HFFc6 (cell line): ENCODE results near the gene AKAP12. TPM values are rescaled to one million over a fixed set of nuclear protein-coding genes. Genes with fewer than 3 reads are reported as not detected.

ENCODE experiments used
- DNase-seq: peaks from one replicate; pipeline ENCODE4 v3.0.0-alpha.2; 2018
- H3K27ac Mint-ChIP-seq: 2 replicates; pipeline ENCODE4 v1.8.0; 2020; ENCODE audit warnings: mild to moderate bottlenecking, mixed read lengths
- H3K27me3 Mint-ChIP-seq: 2 replicates; pipeline ENCODE4 v1.8.0; 2021; ENCODE audit warnings: mild to moderate bottlenecking, moderate library complexity, mixed read lengths; ENCODE audit not compliant: insufficient read depth
- H3K36me3 Mint-ChIP-seq: 2 replicates; pipeline ENCODE4 v1.8.0; 2021; ENCODE audit warnings: low read depth, mixed read lengths
- H3K4me1 Mint-ChIP-seq: 2 replicates; pipeline ENCODE4 v1.8.0; 2020; ENCODE audit warnings: low read depth, mixed read lengths
- H3K4me3 Mint-ChIP-seq: 2 replicates; pipeline ENCODE4 v1.8.0; 2020; ENCODE audit warnings: mild to moderate bottlenecking, moderate library complexity, mixed read lengths
- H3K9me3 Mint-ChIP-seq: 2 replicates; pipeline ENCODE4 v1.8.0; 2020; ENCODE audit warnings: mild to moderate bottlenecking, mixed read lengths
- total RNA-seq, 6 experiments: library from RNA; stranded (reverse); fragmentation: NEBNext Ultra II Directional; extraction: Animal tissue kit (Norgen Biotek cat#: 25700); gene quantifications; 2 replicates in 1 of 6; 3 replicates in 5 of 6; pipeline ENCODE4 v1.2.3, GENCODE V29; 2021
- TF ChIP-seq, protein P1 (sequence below): fragments of 200-600 bp; sonication (generic); IDR thresholded peaks from 2 replicates; pipeline ENCODE4 v1.5.0; 2021; ENCODE audit warnings: antibody characterized with exemption, mild to moderate bottlenecking

Gene AKAP12
- total RNA-seq, 6 experiments from 2014 or later: 3.7 to 8.6 (median 7.0) TPM

GRCh38 chr6:151255811-151256210 is 16.0 kb downstream of the AKAP12 start:
- TF ChIP-seq, protein P1, sequence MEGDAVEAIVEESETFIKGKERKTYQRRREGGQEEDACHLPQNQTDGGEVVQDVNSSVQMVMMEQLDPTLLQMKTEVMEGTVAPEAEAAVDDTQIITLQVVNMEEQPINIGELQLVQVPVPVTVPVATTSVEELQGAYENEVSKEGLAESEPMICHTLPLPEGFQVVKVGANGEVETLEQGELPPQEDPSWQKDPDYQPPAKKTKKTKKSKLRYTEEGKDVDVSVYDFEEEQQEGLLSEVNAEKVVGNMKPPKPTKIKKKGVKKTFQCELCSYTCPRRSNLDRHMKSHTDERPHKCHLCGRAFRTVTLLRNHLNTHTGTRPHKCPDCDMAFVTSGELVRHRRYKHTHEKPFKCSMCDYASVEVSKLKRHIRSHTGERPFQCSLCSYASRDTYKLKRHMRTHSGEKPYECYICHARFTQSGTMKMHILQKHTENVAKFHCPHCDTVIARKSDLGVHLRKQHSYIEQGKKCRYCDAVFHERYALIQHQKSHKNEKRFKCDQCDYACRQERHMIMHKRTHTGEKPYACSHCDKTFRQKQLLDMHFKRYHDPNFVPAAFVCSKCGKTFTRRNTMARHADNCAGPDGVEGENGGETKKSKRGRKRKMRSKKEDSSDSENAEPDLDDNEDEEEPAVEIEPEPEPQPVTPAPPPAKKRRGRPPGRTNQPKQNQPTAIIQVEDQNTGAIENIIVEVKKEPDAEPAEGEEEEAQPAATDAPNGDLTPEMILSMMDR: no peak
- peaks cover 12% of the 10 kb centered on the region for H3K27me3 Mint-ChIP-seq
- no peak overlapping the region for H3K27ac Mint-ChIP-seq
- no peak for DNase-seq
- H3K9me3 Mint-ChIP-seq: no peaks in the 10 kb centered on the region
- H3K4me3 Mint-ChIP-seq: no peak overlapping the region
- H3K4me1 Mint-ChIP-seq: peaks cover 8% of the 10 kb centered on the region
- no peaks in the 10 kb centered on the region for H3K36me3 Mint-ChIP-seq

DNA sequence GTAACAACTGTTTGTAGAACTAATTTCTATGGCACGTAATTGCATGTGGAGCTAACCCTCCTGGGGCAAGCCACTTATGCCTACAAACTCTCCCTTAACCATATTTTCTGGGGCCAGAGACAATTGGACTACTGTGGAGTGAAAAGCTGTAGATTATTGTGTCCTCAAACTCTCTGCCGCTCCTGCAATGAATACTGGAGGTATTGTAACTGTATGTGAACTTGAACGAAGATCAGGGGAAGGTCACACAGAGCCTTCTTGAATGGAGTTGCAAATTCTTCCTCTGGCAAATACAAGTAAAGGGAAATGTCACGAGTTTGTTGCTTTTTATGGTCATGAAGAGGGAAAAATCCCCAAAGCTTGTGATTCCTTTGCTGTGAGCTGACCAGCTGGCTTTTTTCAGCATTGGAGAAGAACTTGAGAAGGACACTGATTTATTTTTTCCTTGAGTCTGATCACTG is 18.2 kb downstream of the AKAP12 start:
- peaks cover 8% of the 10 kb centered on the region for H3K4me1 Mint-ChIP-seq
- H3K36me3 Mint-ChIP-seq: no peaks in the 10 kb centered on the region
- H3K27ac Mint-ChIP-seq: no peak overlapping the region
- TF ChIP-seq, protein P1: no peak
- H3K9me3 Mint-ChIP-seq: no peaks in the 10 kb centered on the region
- no peak overlapping the region for H3K4me3 Mint-ChIP-seq
- DNase-seq: no peak
- peaks cover 6% of the 10 kb centered on the region for H3K27me3 Mint-ChIP-seq

- TF ChIP-seq, protein P1: no peak
- no peak overlapping the region for H3K27ac Mint-ChIP-seq
- H3K4me1 Mint-ChIP-seq: no peaks in the 10 kb centered on the region; the same call in 1 of the 2 replicates
- no peaks in the 10 kb centered on the region for H3K36me3 Mint-ChIP-seq
- H3K4me3 Mint-ChIP-seq: no peak overlapping the region
- H3K9me3 Mint-ChIP-seq: no peaks in the 10 kb centered on the region
- no peak for DNase-seq
- peaks cover 4% of the 10 kb centered on the region for H3K27me3 Mint-ChIP-seq
These were observed 20.4 kb downstream of the AKAP12 start for GRCh38 chr6:151260205-151260604.

- TF ChIP-seq, protein P1: no peak
- no peak overlapping the region for H3K4me3 Mint-ChIP-seq
- H3K36me3 Mint-ChIP-seq: no peaks in the 10 kb centered on the region
- H3K9me3 Mint-ChIP-seq: no peaks in the 10 kb centered on the region
- DNase-seq: no peak
- H3K27ac Mint-ChIP-seq: no peak overlapping the region
- no peaks in the 10 kb centered on the region; the same call in 1 of the 2 replicates for H3K4me1 Mint-ChIP-seq
- H3K27me3 Mint-ChIP-seq: peaks cover 2% of the 10 kb centered on the region
These were observed 23.3 kb downstream of the AKAP12 start for GRCh38 chr6:151263035-151263434.

DNA sequence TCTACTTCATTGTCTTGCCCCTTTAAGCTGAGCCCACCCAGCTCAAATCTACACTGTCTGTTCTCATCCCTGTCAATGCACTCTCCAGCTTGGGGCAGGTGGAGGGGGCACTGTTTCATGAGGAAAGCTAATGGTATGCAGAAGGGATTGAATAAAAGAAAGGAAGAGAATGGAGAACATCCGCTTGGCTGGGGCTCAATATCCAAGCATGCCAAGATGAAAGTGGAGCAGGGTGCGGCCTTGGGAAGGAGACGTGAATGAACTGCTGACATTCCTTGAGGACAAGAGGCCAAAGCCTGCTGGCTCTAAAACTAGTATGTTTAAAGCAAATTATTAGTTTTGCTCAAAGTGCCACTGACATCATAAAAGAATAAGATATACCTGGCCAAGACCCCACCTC is 24.2 kb downstream of the AKAP12 start:
- no peak for DNase-seq
- Mint-ChIP-seq H3K36me3 (no peaks in the 10 kb centered on the region), H3K4me1 (no peaks in the 10 kb centered on the region), H3K27me3 (peaks cover 2% of the 10 kb centered on the region), H3K9me3 (no peaks in the 10 kb centered on the region), H3K27ac (no peak overlapping the region), H3K4me3 (no peak overlapping the region)
- TF ChIP-seq, protein P1: no peak

- Mint-ChIP-seq H3K27me3 (peaks cover 2% of the 10 kb centered on the region), H3K27ac (no peak overlapping the region), H3K4me3 (no peak overlapping the region), H3K36me3 (no peaks in the 10 kb centered on the region), H3K9me3 (no peaks in the 10 kb centered on the region), H3K4me1 (peaks cover 5% of the 10 kb centered on the region; the same call in 1 of the 2 replicates)
- TF ChIP-seq, protein P1: no peak
- no peak for DNase-seq
These were observed 25.5 kb downstream of the AKAP12 start for GRCh38 chr6:151265282-151265681.
